Fibroblast of lung (primary cell): Measurements from ENCODE around the gene DNMBP. TPM values are rescaled to one million over a fixed set of nuclear protein-coding genes. Genes with fewer than 3 reads are reported as not detected.
A peak's percentile ranks its signal among the peaks of the same experiment; 100 is the strongest.

Experiments used
- DNase-seq, 2 donors: peaks; one replicate each; pipeline versions ENCODE4 v3.0.0 to v3.0.0-alpha.2; 2010; ENCODE audit warnings: low read depth in 2 of 2
- H2AFZ ChIP-seq: 2 replicates; pipeline ENCODE4 v1.5.1; 2012; ENCODE audit warnings: low read length, control low read depth, inconsistent platforms
- H3K27ac ChIP-seq: 2 replicates; pipeline ENCODE4 v1.5.1; 2011; ENCODE audit warnings: low read length, control low read depth; ENCODE audit not compliant: insufficient read depth
- H3K27me3 ChIP-seq: 2 replicates; pipeline ENCODE4 v1.5.1; 2011; ENCODE audit warnings: mild to moderate bottlenecking, low read length; ENCODE audit not compliant: control insufficient read depth, insufficient read depth
- H3K36me3 ChIP-seq: 2 replicates; pipeline ENCODE4 v1.5.1; 2011; ENCODE audit warnings: low read length; ENCODE audit not compliant: control insufficient read depth, insufficient read depth
- H3K4me1 ChIP-seq: 2 replicates; pipeline ENCODE4 v1.5.1; 2011; ENCODE audit warnings: low read length; ENCODE audit not compliant: control insufficient read depth, insufficient read depth; ENCODE audit errors: extremely low read depth
- H3K4me2 ChIP-seq: 2 replicates; pipeline ENCODE4 v1.5.1; 2011; ENCODE audit warnings: low read length, control low read depth; ENCODE audit not compliant: insufficient read depth; ENCODE audit errors: extremely low read depth
- H3K4me3 ChIP-seq, 4 experiments: fragments of 200-600 bp in 1 of 4; sonication (generic) in 1 of 4; replicated peaks in 1 of 4; 2 replicates each; pipeline ENCODE4 v1.5.1; 2011 to 2016; ENCODE audit warnings: low read length in 4 of 4, low read depth in 3 of 4, mild to moderate bottlenecking in 3 of 4, control low read depth in 2 of 4, inconsistent platforms in 1 of 4, mixed read lengths in 1 of 4; ENCODE audit not compliant: insufficient read depth in 1 of 4; ENCODE audit errors: control extremely low read depth in 1 of 4
- H3K79me2 ChIP-seq: 2 replicates; pipeline ENCODE4 v1.5.1; 2012; ENCODE audit warnings: mild to moderate bottlenecking, low read length, inconsistent platforms; ENCODE audit not compliant: control insufficient read depth, insufficient read depth
- H3K9ac ChIP-seq: 2 replicates; pipeline ENCODE4 v1.5.1; 2011; ENCODE audit warnings: mild to moderate bottlenecking, low read length, control low read depth; ENCODE audit not compliant: insufficient read depth
- H3K9me3 ChIP-seq: 2 replicates; pipeline ENCODE4 v1.5.1; 2012; ENCODE audit warnings: low read depth, low read length; ENCODE audit not compliant: control insufficient read depth, insufficient read depth
- H4K20me1 ChIP-seq: 2 replicates; pipeline ENCODE4 v1.5.1; 2011; ENCODE audit warnings: low read length; ENCODE audit not compliant: control insufficient read depth, insufficient read depth; ENCODE audit errors: extremely low read depth
- EZH2 ChIP-seq: IDR thresholded peaks from 2 replicates; pipeline ENCODE4 v1.5.1; 2012; ENCODE audit warnings: low read length, control low read depth, mild to moderate bottlenecking; ENCODE audit errors: missing control alignments
- polyA plus RNA-seq, 2 donors: library from polyadenylated mRNA; depleted of rRNA in 1 of 2; stranded (reverse) in 1 of 2; unstranded in 1 of 2; fragments of >200 nt; gene quantifications; 2 replicates each; pipeline ENCODE4 v1.2.1, GENCODE V29; 2011 to 2012; ENCODE audit warnings: missing spikeins in 1 of 2
- total RNA-seq: library from RNA; depleted of rRNA; stranded (reverse); fragments of >200 nt; gene quantifications from 2 replicates; pipeline ENCODE4 v1.2.1, GENCODE V29; 2014
- TF ChIP-seq, protein P1 (sequence below), 2 donors: IDR thresholded peaks in 1 of 2; conservative IDR thresholded peaks in 1 of 2; 1 replicate in 1 of 2; 2 replicates in 1 of 2; pipeline ENCODE4 v1.5.1; 2011 to 2012; ENCODE audit warnings: low read length in 2 of 2, control low read depth in 1 of 2, inconsistent platforms in 1 of 2, low read depth in 1 of 2, mild to moderate bottlenecking in 1 of 2

DNMBP gene
- total and polyA plus RNA-seq, 2 donors (not counting 1 experiment from before 2014, with no cell fraction given), result 12.9 to 21.2 TPM

DNA sequence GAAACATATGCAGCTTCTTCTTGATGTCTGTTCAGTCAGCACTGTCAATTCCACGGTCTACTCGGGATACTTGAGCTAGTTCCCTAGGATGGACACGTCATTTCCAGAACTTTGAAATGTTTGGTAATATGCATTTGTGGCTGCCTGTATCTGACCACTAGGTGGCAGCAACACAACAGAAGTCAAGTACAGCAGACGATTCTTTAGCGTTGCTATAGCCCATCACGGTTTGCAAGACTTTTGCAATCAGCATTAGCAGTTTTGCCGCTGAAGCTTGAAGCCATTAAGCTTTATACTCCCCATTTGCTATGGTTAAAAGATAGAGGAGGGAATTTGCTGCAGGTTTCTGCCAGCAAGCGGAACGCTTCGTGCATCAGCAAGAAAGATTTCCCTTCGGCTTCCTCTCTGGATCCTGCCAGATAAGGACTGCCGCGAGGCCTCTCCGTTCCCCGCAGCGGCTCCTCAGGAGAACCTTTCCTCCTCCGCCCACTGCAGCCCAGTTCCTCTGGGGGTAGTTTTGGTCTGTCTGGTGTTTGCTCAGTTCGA lies 163.8 kb downstream of the DNMBP start:
- Histone ChIP-seq H3K27ac (no peak overlapping the region), H3K4me1 (no peaks in the 10 kb centered on the region), H3K79me2 (no peaks in the 10 kb centered on the region), H3K36me3 (no peaks in the 10 kb centered on the region), H3K9ac (no peak overlapping the region), H3K27me3 (no peaks in the 10 kb centered on the region), H2AFZ (peak overlapping the region; percentile 35), H3K4me2 (peak overlapping the region; percentile 42), H4K20me1 (no peaks in the 10 kb centered on the region), H3K9me3 (no peaks in the 10 kb centered on the region), H3K4me3 (peak overlapping the region in 2 of 4 experiments; percentile 24 to 29)
- TF ChIP-seq EZH2, result no peak
- TF ChIP-seq, protein P1, sequence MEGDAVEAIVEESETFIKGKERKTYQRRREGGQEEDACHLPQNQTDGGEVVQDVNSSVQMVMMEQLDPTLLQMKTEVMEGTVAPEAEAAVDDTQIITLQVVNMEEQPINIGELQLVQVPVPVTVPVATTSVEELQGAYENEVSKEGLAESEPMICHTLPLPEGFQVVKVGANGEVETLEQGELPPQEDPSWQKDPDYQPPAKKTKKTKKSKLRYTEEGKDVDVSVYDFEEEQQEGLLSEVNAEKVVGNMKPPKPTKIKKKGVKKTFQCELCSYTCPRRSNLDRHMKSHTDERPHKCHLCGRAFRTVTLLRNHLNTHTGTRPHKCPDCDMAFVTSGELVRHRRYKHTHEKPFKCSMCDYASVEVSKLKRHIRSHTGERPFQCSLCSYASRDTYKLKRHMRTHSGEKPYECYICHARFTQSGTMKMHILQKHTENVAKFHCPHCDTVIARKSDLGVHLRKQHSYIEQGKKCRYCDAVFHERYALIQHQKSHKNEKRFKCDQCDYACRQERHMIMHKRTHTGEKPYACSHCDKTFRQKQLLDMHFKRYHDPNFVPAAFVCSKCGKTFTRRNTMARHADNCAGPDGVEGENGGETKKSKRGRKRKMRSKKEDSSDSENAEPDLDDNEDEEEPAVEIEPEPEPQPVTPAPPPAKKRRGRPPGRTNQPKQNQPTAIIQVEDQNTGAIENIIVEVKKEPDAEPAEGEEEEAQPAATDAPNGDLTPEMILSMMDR (conservative IDR thresholded peaks at IDR 0.05 in 1 of 2, IDR thresholded peaks at IDR 0.05 in 1 of 2; ENCODE audit: low read depth in 1 of 2, low read length in 2 of 2), result peak; percentile 92 to 95
- DNase-seq, result peak; percentile 90 to 96

DNA sequence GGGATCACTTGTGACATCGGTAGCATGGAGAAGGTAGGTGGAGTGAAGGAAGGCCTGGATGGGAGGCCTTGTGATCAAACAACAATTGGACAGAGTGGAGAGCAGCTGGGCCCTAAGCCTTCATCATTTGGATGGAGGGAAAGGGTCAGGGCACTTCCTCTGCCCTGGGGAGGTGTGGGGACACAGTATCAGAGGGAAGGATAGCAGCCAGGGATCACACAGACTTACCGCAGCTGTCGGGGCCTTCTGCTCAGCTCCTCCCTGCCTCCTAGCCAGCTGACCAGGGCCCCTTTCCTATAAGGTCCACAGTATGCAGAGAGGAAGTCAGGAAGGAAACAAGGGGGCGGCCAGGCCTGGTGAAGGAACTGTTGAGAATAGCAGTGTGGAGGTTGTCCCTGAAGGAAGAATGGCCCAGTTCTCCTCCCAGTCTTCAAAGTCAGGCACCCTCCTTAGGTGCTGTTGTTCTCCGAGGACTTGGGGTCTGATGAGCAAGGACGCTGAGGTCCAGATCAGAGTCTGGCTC lies 165.3 kb downstream of the DNMBP start:
- DNase-seq, result no peak
- Histone ChIP-seq H3K9me3 (no peaks in the 10 kb centered on the region), H3K4me2 (no peak overlapping the region), H3K27me3 (no peaks in the 10 kb centered on the region), H3K4me3 (no peak overlapping the region), H2AFZ (no peak overlapping the region), H3K36me3 (no peaks in the 10 kb centered on the region), H4K20me1 (no peaks in the 10 kb centered on the region), H3K79me2 (no peaks in the 10 kb centered on the region), H3K27ac (no peak overlapping the region), H3K9ac (no peak overlapping the region), H3K4me1 (no peaks in the 10 kb centered on the region)
- no peak for TF ChIP-seq EZH2
- TF ChIP-seq, protein P1 (conservative IDR thresholded peaks at IDR 0.05 in 1 of 2, IDR thresholded peaks at IDR 0.05 in 1 of 2; ENCODE audit: low read depth in 1 of 2, low read length in 2 of 2), result no peak

DNA sequence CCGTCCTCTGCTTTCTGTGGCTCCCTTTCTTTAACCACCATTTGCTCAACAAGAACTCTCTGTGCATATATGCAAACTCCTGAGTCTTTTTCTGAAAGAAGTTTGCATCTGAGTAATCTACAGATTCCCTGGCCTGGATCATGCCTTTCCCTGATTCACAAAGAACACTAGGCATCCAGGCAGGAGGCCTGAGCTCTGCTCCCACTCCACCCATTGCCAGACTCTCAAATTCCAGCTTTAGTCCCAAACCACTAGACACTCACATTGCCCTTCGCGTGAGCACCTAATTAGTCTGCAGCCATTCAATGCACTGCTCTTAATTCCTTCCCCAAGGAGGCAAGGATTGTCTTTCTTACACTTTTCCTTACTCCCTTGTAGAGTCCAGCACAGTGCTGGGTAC lies 166.4 kb downstream of the DNMBP start:
- no peaks in the 10 kb centered on the region for H3K27me3 ChIP-seq
- no peak overlapping the region for H3K27ac ChIP-seq
- H3K9ac ChIP-seq, result no peak overlapping the region
- H2AFZ ChIP-seq, result no peak overlapping the region
- H3K79me2 ChIP-seq, result no peaks in the 10 kb centered on the region
- no peak overlapping the region for H3K4me2 ChIP-seq
- peak in 1 of 2 donors; percentile 43 for DNase-seq
- no peaks in the 10 kb centered on the region for H3K9me3 ChIP-seq
- TF ChIP-seq, protein P1 (conservative IDR thresholded peaks at IDR 0.05 in 1 of 2, IDR thresholded peaks at IDR 0.05 in 1 of 2; ENCODE audit: low read depth in 1 of 2, low read length in 2 of 2), result no peak
- no peak for TF ChIP-seq EZH2
- no peaks in the 10 kb centered on the region for H3K4me1 ChIP-seq
- no peaks in the 10 kb centered on the region for H4K20me1 ChIP-seq
- no peaks in the 10 kb centered on the region for H3K36me3 ChIP-seq
- H3K4me3 ChIP-seq, result no peak overlapping the region
